H1 (cell line): ENCODE measurements around the gene ADPRS. TPM values are rescaled to one million over a fixed set of nuclear protein-coding genes. Genes with fewer than 3 reads are reported as not detected.

Source experiments
- CTCF ChIA-PET: fragments of 300-600 bp; sonication (Branson Sonifier 250); formaldehyde crosslinking; loops from one replicate; lab custom pipeline; 2021; ENCODE audit not compliant: partially characterized antibody; lab: Charles Lee
- POLR2A ChIA-PET: fragments of 300-600 bp; sonication (Branson Sonifier 250); formaldehyde crosslinking; loops from one replicate; lab custom pipeline; 2021; ENCODE audit warnings: inconsistent platforms; ENCODE audit not compliant: partially characterized antibody; lab: Charles Lee
- DNase-seq, 2 experiments: peaks; one replicate each; pipeline versions ENCODE4 v3.0.0 to v3.0.0-alpha.2; 2010 to 2022; ENCODE audit warnings: low spot score in 2 of 2, low read depth in 1 of 2, mixed read lengths in 1 of 2
- FAIRE-seq: peaks from 2 replicates; lab custom pipeline; 2011; peaks lifted over from hg19 to GRCh38; lab: Jason Lieb, UNC
- H2AFZ ChIP-seq: 2 replicates; pipeline ENCODE4 v1.8.1; 2012; ENCODE audit warnings: low read length, inconsistent platforms
- H2AK5ac ChIP-seq: 2 replicates; pipeline ENCODE4 v1.6.1; 2013; ENCODE audit warnings: low read depth, low read length
- H2BK120ac ChIP-seq: replicated peaks from 2 replicates; pipeline ENCODE3; 2013; ENCODE audit warnings: low read depth, low read length, inconsistent platforms
- H2BK12ac ChIP-seq: 2 replicates; pipeline ENCODE4 v1.6.1; 2013; ENCODE audit warnings: low read depth, low read length
- H2BK15ac ChIP-seq: 2 replicates; pipeline ENCODE4 v1.6.1; 2013; ENCODE audit warnings: low read length
- H2BK20ac ChIP-seq: 2 replicates; pipeline ENCODE4 v1.6.1; 2013; ENCODE audit warnings: low read length
- H2BK5ac ChIP-seq: 2 replicates; pipeline ENCODE4 v1.6.1; 2013; ENCODE audit warnings: low read depth, low read length
- H3K14ac ChIP-seq: 2 replicates; pipeline ENCODE4 v1.6.1; 2013; ENCODE audit warnings: inconsistent platforms; ENCODE audit not compliant: insufficient read length
- H3K18ac ChIP-seq: 2 replicates; pipeline ENCODE4 v1.6.1; 2013; ENCODE audit warnings: low read length; ENCODE audit errors: extremely low read depth
- H3K23ac ChIP-seq: 2 replicates; pipeline ENCODE4 v1.6.1; 2013; ENCODE audit warnings: inconsistent platforms; ENCODE audit not compliant: insufficient read length
- H3K23me2 ChIP-seq: 2 replicates; pipeline ENCODE4 v1.6.1; 2013; ENCODE audit warnings: low read depth, low read length
- H3K27ac ChIP-seq: 2 replicates; pipeline ENCODE4 v1.6.1; 2011; ENCODE audit warnings: low read depth, low read length, inconsistent platforms
- H3K27me3 ChIP-seq, 4 experiments: replicated peaks in 1 of 4; 1 replicate in 1 of 4; 2 replicates in 3 of 4; pipeline versions ENCODE4 v1.6.1 to v1.8.1; 2011 to 2013; ENCODE audit warnings: low read length in 3 of 4, mild to moderate bottlenecking in 3 of 4, inconsistent platforms in 2 of 4, mixed read lengths in 2 of 4, moderate library complexity in 1 of 4; ENCODE audit not compliant: control insufficient read depth in 3 of 4, insufficient read depth in 3 of 4; ENCODE audit errors: extremely low read depth in 1 of 4
- H3K36me3 ChIP-seq, 4 experiments: 2 replicates each; pipeline versions ENCODE4 v1.6.1 to v1.8.1; 2011 to 2013; ENCODE audit warnings: mild to moderate bottlenecking in 4 of 4, low read length in 3 of 4, moderate library complexity in 2 of 4, control low read depth in 1 of 4, inconsistent platforms in 1 of 4; ENCODE audit not compliant: insufficient read depth in 4 of 4, control insufficient read depth in 2 of 4
- H3K4ac ChIP-seq: replicated peaks from 2 replicates; pipeline ENCODE3; 2013; ENCODE audit warnings: low read length, low read depth, mixed read lengths, inconsistent platforms; ENCODE audit not compliant: insufficient read length
- H3K4me1 ChIP-seq, 4 experiments: replicated peaks in 1 of 4; 1 replicate in 1 of 4; 2 replicates in 3 of 4; pipeline versions ENCODE4 v1.6.1 to v1.8.1; 2011 to 2013; ENCODE audit warnings: low read length in 3 of 4, inconsistent platforms in 2 of 4, mixed read lengths in 1 of 4; ENCODE audit not compliant: insufficient read depth in 4 of 4, control insufficient read depth in 3 of 4
- H3K4me2 ChIP-seq, 2 experiments: 2 replicates each; pipeline versions ENCODE4 v1.6.1 to v1.8.1; 2011 to 2013; ENCODE audit warnings: low read depth in 2 of 2, low read length in 2 of 2, control low read depth in 1 of 2, inconsistent platforms in 1 of 2, mild to moderate bottlenecking in 1 of 2; ENCODE audit not compliant: insufficient read depth in 1 of 2
- H3K4me3 ChIP-seq, 4 experiments: fragments of 200-600, 300-600 bp in 1 of 4; sonication (generic), shearing (Covaris generic), sonication (Bioruptor Twin) in 1 of 4; 2 replicates each; pipeline versions ENCODE4 v1.5.1 to v1.8.1; 2011 to 2016; ENCODE audit warnings: low read length in 4 of 4, low read depth in 3 of 4, control low read depth in 2 of 4, inconsistent platforms in 2 of 4, mild to moderate bottlenecking in 2 of 4, mixed read lengths in 1 of 4, moderate library complexity in 1 of 4; ENCODE audit not compliant: insufficient read depth in 2 of 4; ENCODE audit errors: extremely low read depth in 1 of 4
- H3K56ac ChIP-seq: replicated peaks from 2 replicates; pipeline ENCODE3; 2013; ENCODE audit warnings: low read depth, mild to moderate bottlenecking, mixed read lengths, low read length, inconsistent platforms; ENCODE audit not compliant: insufficient read length
- H3K79me1 ChIP-seq: 2 replicates; pipeline ENCODE4 v1.6.1; 2013; ENCODE audit warnings: low read depth, low read length, control low read depth
- H3K79me2 ChIP-seq, 2 experiments: 2 replicates each; pipeline versions ENCODE4 v1.6.1 to v1.8.1; 2012 to 2013; ENCODE audit warnings: low read length in 2 of 2, mild to moderate bottlenecking in 2 of 2, inconsistent platforms in 1 of 2; ENCODE audit not compliant: insufficient read depth in 2 of 2, control insufficient read depth in 1 of 2
- H3K9ac ChIP-seq, 4 experiments: replicated peaks in 1 of 4; 1 replicate in 1 of 4; 2 replicates in 3 of 4; pipeline versions ENCODE4 v1.6.1 to v1.8.1; 2011 to 2013; ENCODE audit warnings: low read depth in 3 of 4, low read length in 3 of 4, control low read depth in 2 of 4, mild to moderate bottlenecking in 2 of 4, moderate library complexity in 2 of 4, inconsistent platforms in 1 of 4; ENCODE audit errors: extremely low read depth in 1 of 4
- H3K9me3 ChIP-seq, 2 experiments: 2 replicates each; pipeline versions ENCODE4 v1.6.1 to v1.8.1; 2012 to 2013; ENCODE audit warnings: mild to moderate bottlenecking in 2 of 2, moderate library complexity in 2 of 2, control low read depth in 1 of 2, inconsistent platforms in 1 of 2, low read depth in 1 of 2, low read length in 1 of 2, mixed read lengths in 1 of 2; ENCODE audit not compliant: insufficient read depth in 2 of 2
- H4K20me1 ChIP-seq, 2 experiments: replicated peaks in 1 of 2; 2 replicates each; pipeline versions ENCODE3 to v1.8.1; 2011 to 2013; ENCODE audit warnings: inconsistent platforms in 2 of 2, low read length in 2 of 2, mild to moderate bottlenecking in 1 of 2; ENCODE audit not compliant: insufficient read depth in 2 of 2, control insufficient read depth in 1 of 2
- H4K5ac ChIP-seq: 2 replicates; pipeline ENCODE4 v1.6.1; 2013; ENCODE audit warnings: low read length, low read depth, mixed read lengths, inconsistent platforms; ENCODE audit not compliant: insufficient read length
- H4K8ac ChIP-seq: 2 replicates; pipeline ENCODE4 v1.8.0; 2013; ENCODE audit warnings: mild to moderate bottlenecking, moderate library complexity, low read length, inconsistent platforms; ENCODE audit not compliant: insufficient read depth; ENCODE audit errors: extremely low read depth
- H4K91ac ChIP-seq: replicated peaks from 2 replicates; pipeline ENCODE3; 2013; ENCODE audit warnings: low read length, mixed read lengths, inconsistent platforms; ENCODE audit not compliant: insufficient read length
- BRCA1 ChIP-seq: IDR thresholded peaks from 2 replicates; pipeline ENCODE4 v1.6.1; 2012; ENCODE audit warnings: low read depth, low read length, improper control_type of control experiment
- CEBPB ChIP-seq: IDR thresholded peaks from 2 replicates; pipeline ENCODE4 v1.6.1; 2012; ENCODE audit warnings: low read depth, low read length
- E2F6 ChIP-seq: IDR thresholded peaks from 2 replicates; pipeline ENCODE4 v1.6.1; 2012; ENCODE audit warnings: inconsistent platforms
- EGR1 ChIP-seq: IDR thresholded peaks from 2 replicates; pipeline ENCODE4 v1.6.1; 2011; ENCODE audit warnings: low read depth, low read length, borderline replicate concordance
- POLR2AphosphoS5 ChIP-seq: IDR thresholded peaks from 2 replicates; pipeline ENCODE4 v1.6.1; 2011; ENCODE audit warnings: low read depth, low read length
- SP2 ChIP-seq: IDR thresholded peaks from 2 replicates; pipeline ENCODE4 v1.6.1; 2012; ENCODE audit warnings: mild to moderate bottlenecking, low read length, inconsistent platforms
- WGBS, 2 experiments: shearing (Covaris generic) in 1 of 2; methylation state at CpG; one replicate each; pipeline versions ENCODE4 v1.1.6 to v1.1.7; 2013 to 2015; ENCODE audit warnings: low lambda C conversion rate in 2 of 2, mixed read lengths in 2 of 2, inconsistent platforms in 1 of 2, low coverage in 1 of 2, missing lambda C conversion rate in 1 of 2; ENCODE audit not compliant: insufficient replicate concordance in 2 of 2, insufficient coverage in 1 of 2, insufficient read length in 1 of 2; ENCODE audit errors: extremely low coverage in 1 of 2, missing lambda C conversion rate in 1 of 2; 5-methylcytosine and 5-hydroxymethylcytosine counted together
- polyA plus RNA-seq, 7 experiments: library from polyadenylated mRNA; depleted of rRNA in 3 of 7; stranded (reverse) in 5 of 7; unstranded in 2 of 7; fragments of >200 nt in 5 of 7; fragments of 200-250 nt in 2 of 7; gene quantifications; 1 replicate in 5 of 7; 2 replicates in 1 of 7; 4 replicates in 1 of 7; pipeline versions ENCODE4 v1.2.1 to v1.2.3, GENCODE V29; 2011 to 2013; ENCODE audit warnings: missing spikeins in 2 of 7, mixed read lengths in 2 of 7
- total RNA-seq: library from RNA; stranded (reverse); fragmentation: NEBNext Ultra II Directional; extraction: Animal tissue kit (Norgen Biotek cat#: 25700); gene quantifications from 2 replicates; pipeline ENCODE4 v1.2.1, GENCODE V29; 2021

The ADPRS gene
- total and polyA plus RNA-seq, 2 of the 8 experiments (the other 6 are each of a cell fraction or from before 2014, with no cell fraction given), result 22.9 to 38.1 TPM

GRCh38 chr1:36139521-36139920 lies 50.8 kb downstream of the ADPRS start:
- ChIA-PET POLR2A (no interaction called here), CTCF (interaction anchor here (1.5 to 20.9 kb wide), 2 partner anchors 10 to 35 kb away, joined by 3 to 738 read pairs; partner anchors contain the start of genes ADPRS and TRAPPC3)
- 93% methylated on average over 5 of the region's 5 CpGs; no CpG with 5 or more reads in 1 of the 2 experiments for WGBS, 2 experiments
- H4K5ac ChIP-seq, result no peak overlapping the region
- H4K8ac ChIP-seq, result no peak overlapping the region
- no peak overlapping the region for H3K14ac ChIP-seq
- H2BK20ac ChIP-seq, result no peak overlapping the region
- H2AK5ac ChIP-seq, result no peak overlapping the region
- H3K56ac ChIP-seq, result no peak overlapping the region
- H2BK12ac ChIP-seq, result no peak overlapping the region
- H3K9me3 ChIP-seq, result no peaks in the 10 kb centered on the region
- no peaks in the 10 kb centered on the region for H3K79me2 ChIP-seq
- H3K23ac ChIP-seq, result no peak overlapping the region
- H2BK15ac ChIP-seq, result no peak overlapping the region
- H4K91ac ChIP-seq, result no peak overlapping the region
- H2BK5ac ChIP-seq, result no peak overlapping the region
- TF ChIP-seq EGR1 (no peak), BRCA1 (no peak), CEBPB (no peak), E2F6 (no peak), POLR2AphosphoS5 (no peak), SP2 (no peak)
- H2AFZ ChIP-seq, result no peak overlapping the region
- peaks cover 0 to 3% (median 0%) of the 10 kb centered on the region in 4 experiments; a peak in 4 of 8 replicates for H3K36me3 ChIP-seq
- no peak overlapping the region for H3K9ac ChIP-seq
- no peak overlapping the region for H2BK120ac ChIP-seq
- FAIRE-seq, result no peak
- 0 out of 2 replicates have a peak, but pooled peaks cover 1% of the 10 kb centered on the region for H3K79me1 ChIP-seq
- no peak overlapping the region for H3K4me2 ChIP-seq
- H3K4ac ChIP-seq, result no peak overlapping the region
- no peak overlapping the region for H3K4me3 ChIP-seq
- no peak for DNase-seq
- no peak overlapping the region for H3K27ac ChIP-seq
- H3K18ac ChIP-seq, result no peak overlapping the region
- H3K27me3 ChIP-seq, result no peaks in the 10 kb centered on the region
- peaks cover 0 to 2% of the 10 kb centered on the region in 2 experiments for H4K20me1 ChIP-seq
- no peaks in the 10 kb centered on the region for H3K23me2 ChIP-seq
- H3K4me1 ChIP-seq, result peaks cover 0 to under 1% (median 0%) of the 10 kb centered on the region in 4 experiments; a peak in 2 of 7 replicates
